Gastrocnemius medialis (tissue), 4 donors: Measurements from ENCODE around the gene SLC25A48. TPM values are rescaled to one million over a fixed set of nuclear protein-coding genes. Genes with fewer than 3 reads are reported as not detected.

Experiments used
- ATAC-seq, 2 donors: fragments of 150-250 bp; one replicate each; pipeline ENCODE4 v1.9.1; 2016
- DNase-seq, 2 donors: peaks; one replicate each; pipeline ENCODE4 v3.0.0-alpha.2; 2019
- H3K27ac ChIP-seq, 4 donors: fragments of 200-600 bp; sonication (generic); 1 replicate in 1 of 4; 2 replicates in 3 of 4; pipeline ENCODE4 v1.5.1; 2016 to 2018; ENCODE audit warnings: mild to moderate bottlenecking in 2 of 4, moderate library complexity in 1 of 4
- H3K27me3 ChIP-seq, 3 donors: fragments of 200-600 bp; sonication (generic) in 2 of 3; 1 replicate in 1 of 3; 2 replicates in 2 of 3; pipeline versions ENCODE4 v1.5.1 to v1.6.0; 2016 to 2019; ENCODE audit warnings: mild to moderate bottlenecking in 1 of 3, moderate library complexity in 1 of 3
- H3K36me3 ChIP-seq, 2 donors: fragments of 200-600 bp; sonication (generic) in 1 of 2; one replicate each; pipeline ENCODE4 v1.5.1; 2017 to 2018
- H3K4me1 ChIP-seq, 2 donors: fragments of 200-600 bp; sonication (generic) in 1 of 2; one replicate each; pipeline ENCODE4 v1.5.1; 2016 to 2017; ENCODE audit warnings: mild to moderate bottlenecking in 2 of 2
- H3K4me3 ChIP-seq, 4 donors: fragments of 200-600 bp; sonication (generic) in 3 of 4; 1 replicate in 1 of 4; 2 replicates in 3 of 4; pipeline ENCODE4 v1.5.1; 2016 to 2019; ENCODE audit warnings: mild to moderate bottlenecking in 2 of 4
- H3K9me3 ChIP-seq, 3 donors: fragments of 200-600 bp; sonication (generic) in 2 of 3; 1 replicate in 1 of 3; 2 replicates in 2 of 3; pipeline ENCODE4 v1.5.1; 2016 to 2019
- POLR2A ChIP-seq, 2 donors: fragments of 450-650 bp; IDR thresholded peaks; one replicate each; pipeline ENCODE4 v1.6.1; 2017; ENCODE audit warnings: antibody characterized with exemption in 2 of 2, mild to moderate bottlenecking in 2 of 2, moderate library complexity in 2 of 2
- in situ Hi-C, 4 donors: fragments of 200-750 bp; cut with MboI; loops; one replicate each; pipeline versions ENCODE4 v1.15.0 to v1.8.0; 2017; ENCODE audit warnings: low sequenced_read_pairs in 4 of 4
- intact Hi-C: fragments of 100-400 bp; cut with DNase I; formaldehyde crosslinking; loops from one replicate; pipeline ENCODE4 v1.15.1; 2023; ENCODE audit warnings: low total_unique reads
- total RNA-seq, 4 donors: library from RNA; depleted of rRNA; stranded (reverse); fragments of >200 nt; gene quantifications; one replicate each; pipeline versions ENCODE4 v1.1.0 to v1.2.3, GENCODE V29; 2016
- TF ChIP-seq, protein P1 (sequence below), 5 experiments: fragments of 450-650 bp in 3 of 5; fragments of 200-600 bp in 2 of 5; sonication (generic) in 2 of 5; IDR thresholded peaks in 4 of 5; conservative IDR thresholded peaks in 1 of 5; 1 replicate in 4 of 5; 2 replicates in 1 of 5; pipeline ENCODE4 v1.5.1; 2016 to 2019; ENCODE audit warnings: antibody characterized with exemption in 5 of 5, mild to moderate bottlenecking in 3 of 5, moderate library complexity in 3 of 5

Gene SLC25A48
- total RNA-seq, 4 donors from 2014 or later, result 0.56 to 5.2 (median 2.4) TPM

DNA sequence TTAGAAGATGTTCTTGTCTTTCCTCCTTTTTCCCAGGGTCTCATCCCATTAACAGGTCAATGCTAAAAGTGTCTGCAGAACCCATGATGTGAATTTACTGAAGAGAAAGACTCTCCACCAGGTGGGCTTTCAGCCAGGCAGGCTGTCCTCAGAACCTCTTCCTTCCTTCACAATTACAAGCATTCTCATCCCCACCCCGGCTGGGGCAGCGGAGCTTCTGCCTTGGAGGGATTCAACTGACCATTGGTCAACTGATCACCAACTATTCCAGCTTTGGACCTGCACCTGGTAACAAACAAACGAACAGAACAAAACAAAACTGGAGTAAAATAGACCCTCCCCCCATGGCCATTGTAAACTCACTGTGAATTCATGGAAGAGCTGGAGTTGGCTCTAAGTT is 48.6 kb downstream of the SLC25A48 start:
- DNase-seq (no peak), ATAC-seq (no peak)
- Histone ChIP-seq H3K27ac (no peak overlapping the region), H3K27me3 (no peaks in the 10 kb centered on the region), H3K4me3 (no peak overlapping the region), H3K4me1 (peaks cover 9 to 17% of the 10 kb centered on the region in 2 donors), H3K36me3 (no peaks in the 10 kb centered on the region), H3K9me3 (no peaks in the 10 kb centered on the region)
- intact Hi-C loops (no loop called here), in situ Hi-C loops (loop anchor here in 3 of 4 donors (10.0 kb wide), 2 partner anchors 202 to 332 kb away; no protein-coding TSS in a partner anchor)
- no peak for TF ChIP-seq POLR2A (IDR thresholded peaks at IDR 0.05)
- TF ChIP-seq, protein P1, sequence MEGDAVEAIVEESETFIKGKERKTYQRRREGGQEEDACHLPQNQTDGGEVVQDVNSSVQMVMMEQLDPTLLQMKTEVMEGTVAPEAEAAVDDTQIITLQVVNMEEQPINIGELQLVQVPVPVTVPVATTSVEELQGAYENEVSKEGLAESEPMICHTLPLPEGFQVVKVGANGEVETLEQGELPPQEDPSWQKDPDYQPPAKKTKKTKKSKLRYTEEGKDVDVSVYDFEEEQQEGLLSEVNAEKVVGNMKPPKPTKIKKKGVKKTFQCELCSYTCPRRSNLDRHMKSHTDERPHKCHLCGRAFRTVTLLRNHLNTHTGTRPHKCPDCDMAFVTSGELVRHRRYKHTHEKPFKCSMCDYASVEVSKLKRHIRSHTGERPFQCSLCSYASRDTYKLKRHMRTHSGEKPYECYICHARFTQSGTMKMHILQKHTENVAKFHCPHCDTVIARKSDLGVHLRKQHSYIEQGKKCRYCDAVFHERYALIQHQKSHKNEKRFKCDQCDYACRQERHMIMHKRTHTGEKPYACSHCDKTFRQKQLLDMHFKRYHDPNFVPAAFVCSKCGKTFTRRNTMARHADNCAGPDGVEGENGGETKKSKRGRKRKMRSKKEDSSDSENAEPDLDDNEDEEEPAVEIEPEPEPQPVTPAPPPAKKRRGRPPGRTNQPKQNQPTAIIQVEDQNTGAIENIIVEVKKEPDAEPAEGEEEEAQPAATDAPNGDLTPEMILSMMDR (IDR thresholded peaks at IDR 0.05 in 4 of 5, conservative IDR thresholded peaks at IDR 0.05 in 1 of 5), result no peak

DNA sequence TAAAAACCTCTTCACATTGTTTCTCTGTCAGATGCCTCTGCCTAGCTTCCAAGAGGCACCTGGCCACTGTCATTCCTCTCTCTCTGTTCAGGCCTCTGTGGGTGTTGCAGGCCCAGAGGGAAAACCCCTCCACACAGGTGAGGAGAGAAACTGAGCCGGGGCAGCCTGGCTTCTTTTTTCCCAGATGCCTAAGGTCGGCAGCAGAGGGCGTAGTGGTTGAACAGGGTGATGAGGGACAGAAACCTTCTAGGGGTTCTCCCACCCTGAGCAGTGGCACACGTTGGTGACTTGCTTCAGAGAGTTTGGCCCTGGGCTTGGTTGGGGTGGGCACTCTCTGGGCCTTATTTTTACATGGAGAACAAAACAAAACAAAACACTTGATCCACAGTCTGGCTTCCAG is 49.0 kb downstream of the SLC25A48 start:
- intact Hi-C loops, result no loop called here

DNA sequence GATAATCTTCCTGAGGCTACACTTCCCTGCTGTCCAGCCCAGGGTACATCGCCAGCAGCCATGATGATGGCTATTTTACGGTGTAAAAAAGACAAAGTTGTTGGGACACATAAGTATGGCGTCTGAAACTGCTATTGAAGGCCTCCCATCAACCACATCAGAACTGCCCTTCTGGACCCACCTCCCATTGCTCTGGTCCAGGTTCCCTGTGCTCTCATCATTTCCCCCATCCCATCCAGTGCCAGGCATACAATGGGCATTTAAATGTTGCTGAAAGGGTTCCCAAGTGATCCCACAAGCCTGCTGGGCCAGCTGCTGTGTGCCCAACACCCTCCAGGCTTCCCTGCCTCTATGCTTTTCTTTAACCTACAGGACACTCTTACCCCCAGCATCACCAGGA is 50.6 kb downstream of the SLC25A48 start:
- H3K4me1 ChIP-seq, result no peaks in the 10 kb centered on the region
- in situ Hi-C loops, result loop anchor here (5.0 to 10.0 kb wide), 3 partner anchors 200 to 330 kb away; no protein-coding TSS in a partner anchor
- TF ChIP-seq POLR2A (IDR thresholded peaks at IDR 0.05), result no peak
- TF ChIP-seq, protein P1 (IDR thresholded peaks at IDR 0.05 in 4 of 5, conservative IDR thresholded peaks at IDR 0.05 in 1 of 5), result no peak
- H3K36me3 ChIP-seq, result no peaks in the 10 kb centered on the region
- no peak overlapping the region for H3K27ac ChIP-seq
- no peak overlapping the region for H3K4me3 ChIP-seq
- DNase-seq, result no peak
- no peaks in the 10 kb centered on the region for H3K27me3 ChIP-seq
- intact Hi-C loops, result loop anchor here (5.0 kb wide), 2 partner anchors 177 to 197 kb away; no protein-coding TSS in a partner anchor
- no peak for ATAC-seq
- no peaks in the 10 kb centered on the region for H3K9me3 ChIP-seq

More for the DNA sequence above, 49.0 kb downstream of the SLC25A48 start:
- in situ Hi-C loops, result loop anchor here in 3 of 4 donors (10.0 kb wide), 2 partner anchors 201 to 331 kb away; no protein-coding TSS in a partner anchor
- DNase-seq, result no peak
- Histone ChIP-seq H3K4me3 (no peak overlapping the region), H3K9me3 (no peaks in the 10 kb centered on the region), H3K27me3 (no peaks in the 10 kb centered on the region), H3K36me3 (no peaks in the 10 kb centered on the region), H3K27ac (no peak overlapping the region), H3K4me1 (peaks cover 9 to 12% of the 10 kb centered on the region in 2 donors)
- ATAC-seq, result no peak
- TF ChIP-seq POLR2A (IDR thresholded peaks at IDR 0.05), result no peak
- TF ChIP-seq, protein P1 (IDR thresholded peaks at IDR 0.05 in 4 of 5, conservative IDR thresholded peaks at IDR 0.05 in 1 of 5), result no peak

DNA sequence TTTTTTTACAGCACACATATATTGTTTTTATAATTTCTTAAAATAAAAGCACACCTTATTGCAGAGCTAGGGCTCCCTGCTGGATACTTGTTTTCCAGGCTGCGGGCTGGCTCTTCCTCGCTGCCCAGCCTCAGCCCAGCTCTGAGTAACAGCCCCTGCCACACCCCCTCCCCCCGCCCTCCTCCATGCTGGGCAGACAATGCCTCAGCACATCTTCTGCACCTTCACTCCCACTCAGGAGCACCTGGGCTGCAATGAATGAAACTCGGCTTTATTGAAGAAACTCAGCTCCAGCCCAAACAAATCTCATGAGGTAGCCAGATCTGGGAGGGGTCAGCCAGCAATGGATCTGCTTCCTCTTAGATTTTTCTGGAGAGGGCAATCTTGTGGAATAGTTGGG is 51.7 kb downstream of the SLC25A48 start:
- ATAC-seq, result no peak
- Histone ChIP-seq H3K27ac (no peak overlapping the region), H3K4me3 (no peak overlapping the region), H3K9me3 (no peaks in the 10 kb centered on the region), H3K27me3 (no peaks in the 10 kb centered on the region), H3K4me1 (no peaks in the 10 kb centered on the region), H3K36me3 (no peaks in the 10 kb centered on the region)
- in situ Hi-C loops (loop anchor here (5.0 to 10.0 kb wide), 3 partner anchors 199 to 329 kb away; no protein-coding TSS in a partner anchor), intact Hi-C loops (loop anchor here (5.0 kb wide), 2 partner anchors 176 to 196 kb away; no protein-coding TSS in a partner anchor)
- TF ChIP-seq, protein P1 (IDR thresholded peaks at IDR 0.05 in 4 of 5, conservative IDR thresholded peaks at IDR 0.05 in 1 of 5), result no peak
- TF ChIP-seq POLR2A (IDR thresholded peaks at IDR 0.05), result no peak
- DNase-seq, result no peak
